RPMI8226 (cell line): ENCODE data around the gene RNASEH1.

Source experiments
- DNase-seq: peaks from one replicate; pipeline ENCODE4 v3.0.0-alpha.2; 2015

RNASEH1 gene

DNA sequence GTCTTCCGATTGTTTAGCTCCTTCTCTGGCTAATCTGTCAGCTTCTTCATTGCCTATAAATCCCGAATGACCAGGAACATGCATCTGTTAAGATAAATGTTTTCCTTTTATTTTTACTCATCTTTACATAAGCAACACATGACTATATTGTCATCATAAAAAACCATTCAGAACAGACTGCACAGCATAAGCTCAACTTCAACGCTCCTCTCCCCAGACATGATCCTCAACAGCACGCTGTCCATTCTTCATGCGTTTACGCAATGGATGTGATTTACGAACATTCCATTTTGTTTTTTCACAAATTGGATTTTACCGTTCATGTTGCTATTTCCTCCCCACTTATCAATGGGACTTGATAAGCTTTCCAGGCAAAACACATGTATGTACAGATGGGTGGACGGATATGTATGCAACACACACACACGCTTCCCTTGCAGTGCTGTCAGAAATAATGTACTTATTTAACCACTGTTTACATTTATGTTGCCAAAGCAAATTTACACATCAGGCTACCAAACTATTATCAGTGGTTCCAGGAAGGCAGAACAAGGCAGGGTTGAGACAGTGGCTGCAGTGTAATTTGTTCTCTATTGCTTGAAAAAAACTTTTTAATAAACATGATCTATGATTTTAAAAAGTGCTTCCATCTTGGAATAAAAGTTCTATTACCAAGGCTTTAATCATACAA, 12.2 kb downstream of the RNASEH1 start:
- DNase-seq: no peak

DNA sequence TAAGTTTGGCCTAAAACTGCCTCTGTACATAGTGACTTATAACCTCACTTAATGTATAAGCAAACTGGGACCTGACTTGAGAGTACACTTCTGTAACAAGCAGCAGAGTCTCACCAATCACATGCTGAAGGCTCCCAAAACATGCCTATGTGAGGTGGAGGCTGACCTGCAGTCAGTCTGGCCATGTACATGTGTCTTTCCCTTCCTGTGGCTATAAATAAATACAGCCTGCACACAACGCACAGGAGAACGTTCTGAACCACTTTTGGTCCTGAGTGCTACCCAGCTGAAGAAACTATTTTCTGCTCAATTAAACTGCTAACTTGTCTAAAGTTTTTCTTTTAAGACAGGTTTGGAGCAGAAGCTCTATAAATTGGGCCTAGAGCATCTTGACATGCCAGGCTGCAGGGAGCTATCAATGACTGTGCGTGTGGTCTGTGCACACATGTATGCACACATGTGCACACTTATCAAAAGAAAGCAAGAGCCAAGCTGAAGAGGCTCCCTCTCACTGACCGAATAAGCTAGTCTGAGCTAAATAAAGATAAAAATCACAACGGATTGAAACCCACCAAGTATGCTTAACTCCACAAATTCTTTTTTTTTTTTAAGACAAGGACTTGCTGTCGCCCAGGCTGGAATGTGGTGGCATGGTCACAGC, 15.0 kb downstream of the RNASEH1 start:
- DNase-seq: no peak

DNA sequence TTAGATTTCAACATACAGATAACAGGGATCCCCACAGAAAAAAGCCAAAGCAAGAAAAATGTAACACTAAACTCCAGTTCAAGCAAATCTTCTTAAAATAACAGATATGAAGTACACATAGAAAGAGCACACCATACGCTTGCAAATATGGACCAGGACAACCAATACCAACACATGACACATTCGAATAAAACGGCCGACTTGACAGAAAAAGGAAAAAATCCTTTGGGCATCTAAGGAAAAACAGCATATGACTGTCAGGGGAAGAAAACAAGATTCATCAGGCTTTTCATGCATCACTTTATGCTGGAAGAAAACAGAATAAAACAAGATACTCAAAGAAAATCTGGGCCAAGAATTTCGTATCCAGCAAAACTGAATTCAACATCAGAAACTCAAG, 16.0 kb downstream of the RNASEH1 start:
- no peak for DNase-seq

DNA sequence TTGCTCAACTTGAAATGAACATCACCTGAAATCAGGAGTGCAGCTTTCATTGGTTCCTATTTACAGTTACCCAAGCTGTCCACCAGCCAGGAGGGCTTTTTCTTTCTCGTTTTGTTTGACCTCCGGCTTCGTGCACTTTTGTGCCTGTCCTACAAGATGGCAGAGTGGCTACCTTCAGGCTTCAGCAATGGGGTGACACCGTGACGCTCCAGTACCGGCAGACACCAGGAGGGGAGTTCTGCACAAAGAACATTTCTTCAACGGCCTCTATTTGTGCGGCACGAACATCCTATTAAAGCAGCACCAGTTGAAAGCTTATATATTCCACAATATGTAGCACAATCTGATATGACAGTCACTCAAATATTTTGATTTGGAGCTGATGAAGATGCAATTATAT, 18.3 kb downstream of the RNASEH1 start:
- no peak for DNase-seq

DNA sequence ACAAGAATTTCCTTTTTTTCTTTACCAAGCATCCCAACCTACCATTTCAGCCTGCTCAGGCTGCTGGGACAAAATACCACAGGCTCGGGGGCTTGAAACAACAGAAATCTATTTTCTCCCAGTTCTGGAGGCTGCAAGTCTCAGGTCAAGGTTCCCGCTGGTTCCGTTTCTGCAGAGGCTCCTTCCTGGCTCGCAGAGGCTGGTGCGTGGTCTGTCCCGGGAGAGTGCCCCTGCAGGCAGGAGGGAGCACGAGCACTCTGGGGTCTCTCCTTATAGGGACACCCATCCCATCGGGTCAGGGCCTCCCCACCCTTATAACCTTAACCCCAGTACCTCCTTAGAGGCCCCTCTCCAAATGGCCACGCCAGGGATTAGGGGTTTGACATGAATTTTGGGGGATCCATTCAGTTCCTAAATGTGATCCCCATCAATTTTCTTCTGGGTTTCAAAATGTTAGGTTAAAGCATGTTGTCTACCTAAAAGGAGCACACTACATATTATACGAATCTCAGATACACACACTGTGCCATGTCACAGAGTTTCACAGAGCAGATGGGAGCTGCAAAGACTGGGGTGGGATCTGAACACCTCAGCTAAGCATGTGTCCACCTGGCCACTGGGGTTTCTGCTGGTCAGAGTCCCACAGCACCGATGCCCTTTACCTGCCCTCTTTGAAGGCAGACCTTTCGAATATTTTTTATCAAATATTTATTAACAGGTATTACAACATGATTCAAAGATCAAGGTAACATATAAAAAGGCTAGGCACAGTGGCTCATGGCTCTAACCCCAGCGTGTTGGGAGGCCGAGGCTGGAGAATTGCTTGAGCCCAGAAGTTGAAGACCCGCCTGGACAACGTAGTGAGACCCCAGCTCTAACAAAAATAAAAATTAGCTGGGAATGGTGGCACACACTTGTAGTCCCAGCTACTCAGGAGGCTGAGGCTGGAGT, 21.2 kb downstream of the RNASEH1 start:
- peak; percentile 12 for DNase-seq

DNA sequence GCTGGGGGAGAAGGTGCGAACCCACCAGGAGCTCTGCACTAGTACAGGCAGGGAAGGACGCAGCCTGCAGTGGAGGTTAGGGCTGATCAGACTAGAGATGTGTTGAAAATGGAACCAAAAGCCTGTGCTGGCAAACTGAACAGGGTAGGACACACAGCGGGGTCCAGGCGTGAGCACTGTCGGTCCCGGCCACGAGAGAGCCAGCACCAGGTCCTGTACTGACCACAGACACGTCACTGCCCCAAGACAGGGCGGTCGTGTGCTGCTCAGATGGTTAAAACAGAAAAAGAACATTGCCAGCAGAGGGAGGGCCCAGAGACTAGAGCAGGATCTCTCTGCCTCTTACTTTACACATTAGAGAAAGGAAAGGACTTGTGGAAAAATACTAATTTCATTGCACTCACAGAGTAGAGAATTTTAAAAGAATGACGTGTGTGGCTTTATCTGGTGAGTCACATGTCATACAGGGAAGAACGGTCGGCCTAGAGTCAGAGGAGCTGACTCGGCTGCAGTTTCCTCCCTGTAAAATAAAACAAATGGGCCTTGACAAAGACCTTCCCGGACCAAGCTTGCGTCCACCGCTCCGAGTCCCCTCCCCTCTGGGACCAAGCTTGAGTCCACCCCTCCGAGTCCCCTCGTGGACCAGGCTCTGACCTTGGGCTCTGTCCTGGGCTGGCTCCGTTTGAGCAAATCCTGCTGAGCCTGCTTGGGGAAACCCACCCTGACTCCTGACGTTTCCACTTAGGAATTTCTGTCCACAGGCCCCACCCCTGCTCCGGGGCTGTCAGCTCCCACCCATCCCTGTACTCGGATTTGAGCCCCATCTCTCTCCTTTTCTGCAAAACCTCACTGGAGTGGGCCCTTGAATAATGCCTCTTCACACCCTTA, 22.1 kb downstream of the RNASEH1 start:
- DNase-seq: no peak

DNA sequence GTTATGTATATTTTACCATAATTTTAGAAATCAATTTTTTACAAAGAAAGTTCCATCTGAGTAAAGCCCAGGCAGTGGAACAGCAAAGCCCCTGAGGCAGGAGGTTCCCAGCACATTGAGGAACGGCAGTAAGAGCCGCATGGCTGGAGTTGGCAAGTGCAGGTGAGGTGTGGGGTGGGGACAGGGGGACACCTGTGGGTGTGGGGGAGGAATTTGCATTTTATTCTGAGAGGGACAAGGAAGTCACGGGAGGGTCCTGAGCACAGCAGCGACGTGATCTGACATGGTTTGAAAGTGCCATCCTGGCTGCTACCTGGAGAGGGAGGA, 22.7 kb downstream of the RNASEH1 start:
- DNase-seq: no peak

DNA sequence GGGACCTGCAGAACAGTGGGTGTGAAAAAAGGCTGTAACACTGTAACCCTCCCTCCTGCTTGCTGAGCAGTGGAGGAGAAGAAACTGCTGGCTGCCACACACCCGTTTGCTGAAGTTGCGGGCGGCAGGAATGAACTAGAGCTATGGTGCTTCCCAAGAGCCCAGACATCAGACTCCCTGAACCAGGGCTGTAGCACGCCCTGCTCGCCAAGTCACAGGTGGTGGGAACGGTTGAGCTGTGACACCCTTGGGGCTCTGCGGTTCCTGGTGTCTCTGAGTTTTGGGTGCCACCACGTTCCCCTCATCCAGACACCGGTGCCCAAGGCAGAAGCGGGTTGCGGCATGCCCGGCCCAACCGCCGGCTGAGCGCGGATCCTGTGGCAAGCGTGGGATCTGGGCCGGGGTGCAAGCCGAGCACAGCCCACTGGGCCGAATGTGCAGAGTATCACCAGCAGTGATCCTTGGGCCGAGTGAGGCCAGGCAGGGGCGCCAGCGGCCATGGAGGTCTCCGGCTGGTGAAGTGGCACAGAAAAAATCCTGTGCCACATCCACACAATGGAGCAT, 23.8 kb downstream of the RNASEH1 start:
- no peak for DNase-seq

DNA sequence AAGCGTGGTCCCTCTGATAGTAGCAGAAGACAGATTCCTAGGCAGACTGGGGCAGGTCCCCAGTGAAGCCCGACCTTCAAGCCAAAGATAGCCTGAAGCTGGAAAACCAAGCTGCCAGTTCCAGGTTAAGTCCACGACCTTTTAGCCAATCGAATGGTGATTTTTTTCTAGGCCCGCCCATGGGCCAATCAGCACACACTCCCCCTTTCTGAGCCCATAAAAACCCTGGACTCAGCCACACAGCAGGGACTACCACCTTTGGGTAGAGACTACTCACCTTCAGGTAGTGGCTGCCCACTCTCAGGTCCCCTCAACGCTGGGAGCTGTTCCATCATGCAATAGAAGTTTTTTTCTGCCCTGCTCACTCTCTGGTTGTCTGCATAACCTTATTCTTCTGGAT, 24.3 kb downstream of the RNASEH1 start:
- no peak for DNase-seq

DNA sequence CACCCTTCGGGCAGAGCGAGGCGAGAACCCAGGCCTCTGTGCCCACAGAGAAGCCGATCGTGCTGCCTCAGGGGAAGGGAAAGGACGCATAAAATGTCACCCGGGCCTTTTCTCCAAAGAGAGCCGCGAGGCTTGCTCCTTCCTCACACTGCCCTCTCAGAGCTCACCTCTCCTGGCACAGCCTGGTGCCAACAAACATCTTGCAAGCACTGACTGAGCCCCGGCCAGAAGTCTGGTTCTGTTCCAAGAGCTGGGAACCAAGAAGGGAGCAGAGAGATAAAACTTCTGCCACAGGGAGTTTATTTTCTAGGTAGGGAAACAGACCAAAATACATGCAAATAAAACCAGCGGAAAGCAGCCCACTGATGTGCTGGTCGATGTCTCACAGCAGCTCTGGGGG, 25.2 kb downstream of the RNASEH1 start:
- DNase-seq: no peak

DNA sequence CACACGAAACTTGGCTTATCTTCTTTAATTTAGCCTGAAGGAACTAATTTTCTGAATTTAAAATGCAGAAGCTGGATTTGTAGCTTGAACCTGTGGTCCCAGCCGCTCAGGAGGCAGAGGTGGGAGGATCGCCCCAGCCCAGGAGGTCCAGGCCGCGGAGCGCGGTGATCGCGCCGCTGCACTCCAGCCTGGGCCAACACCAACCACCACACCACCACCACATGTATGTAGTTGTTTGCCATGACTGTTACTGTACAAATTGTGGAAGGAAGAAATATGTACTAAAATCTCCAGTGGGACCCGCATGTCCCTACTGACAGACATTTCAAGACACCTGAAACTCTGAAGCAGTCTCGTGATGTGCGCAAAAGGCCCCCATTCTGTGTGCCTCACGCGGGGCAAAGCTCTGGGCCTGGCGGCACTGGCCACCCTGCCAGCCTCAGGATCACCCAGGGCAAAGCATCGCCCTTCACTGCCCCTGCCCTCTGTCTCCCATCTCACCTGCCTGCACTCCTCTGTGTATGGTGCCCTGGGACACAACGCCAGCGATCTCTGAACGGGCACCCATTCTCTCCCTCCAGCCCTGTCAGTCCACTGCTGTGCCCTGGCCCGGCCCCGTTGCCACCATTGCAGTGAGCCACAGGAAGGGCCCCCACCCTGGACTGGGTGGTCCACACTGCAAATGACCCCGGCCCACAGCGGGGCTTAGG, 28.7 kb downstream of the RNASEH1 start:
- no peak for DNase-seq

DNA sequence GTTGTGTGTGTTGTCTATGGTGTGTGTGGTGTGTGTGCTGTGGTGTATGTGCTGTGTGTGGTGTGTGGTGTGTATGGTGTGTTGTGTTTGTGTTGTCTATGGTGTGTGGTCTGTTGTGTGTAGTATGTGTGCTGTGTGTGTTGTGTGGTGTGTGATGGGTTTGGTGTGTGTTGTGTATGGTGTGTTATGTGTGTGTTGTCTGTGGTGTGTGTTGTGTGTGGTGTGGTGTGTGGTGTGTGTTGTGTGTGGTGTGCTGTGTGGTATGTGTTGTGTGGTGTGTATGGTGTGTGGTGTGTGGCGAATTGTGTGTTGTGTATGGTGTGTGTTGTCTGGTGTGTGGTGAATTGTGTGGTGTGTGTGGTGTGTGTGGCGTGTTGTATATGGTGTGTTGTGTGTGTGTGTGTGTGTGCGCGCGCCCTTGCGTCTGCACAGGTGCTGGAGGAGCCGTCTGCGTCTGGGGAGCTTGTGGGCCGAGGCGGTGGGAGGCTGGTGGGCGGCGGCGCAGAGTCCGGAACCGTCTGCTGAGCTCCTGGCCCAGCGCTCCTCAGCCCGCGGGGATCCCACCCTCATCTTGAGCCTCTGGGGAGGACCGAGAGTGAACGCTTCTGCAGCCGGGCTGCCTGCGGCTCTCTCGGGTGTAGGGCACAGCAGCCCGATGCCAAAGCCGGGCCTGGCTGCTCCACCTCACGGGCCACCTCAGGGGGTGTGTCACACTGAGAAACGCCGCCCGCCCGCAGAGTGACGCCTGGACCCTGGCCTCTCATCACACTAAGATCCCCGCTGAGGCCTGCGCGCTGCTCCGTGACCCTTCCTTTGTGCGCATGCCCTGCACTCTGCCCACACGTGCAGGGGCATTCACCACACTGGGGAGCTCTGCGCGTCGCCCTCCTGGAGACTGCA, 30.0 kb downstream of the RNASEH1 start:
- no peak for DNase-seq

DNA sequence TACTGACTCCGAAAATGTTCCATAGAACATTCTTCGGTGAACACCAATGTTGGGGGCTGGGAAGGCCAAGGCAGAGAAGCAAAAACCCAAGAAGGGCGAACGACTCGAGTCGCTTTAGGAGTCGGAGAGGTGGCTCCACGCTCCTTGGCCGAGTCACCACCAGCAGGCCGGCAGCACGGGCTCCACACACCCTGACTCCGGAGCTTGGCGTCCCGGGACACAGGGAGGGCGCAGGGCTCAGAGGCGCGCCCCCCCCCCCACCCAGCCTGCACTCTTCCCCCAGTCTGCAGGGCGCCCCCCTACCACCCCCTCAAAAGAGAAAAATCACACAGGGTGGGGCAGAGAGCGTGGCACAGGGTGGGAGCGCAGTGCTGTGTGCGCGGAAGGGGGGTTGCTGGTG, 31.3 kb downstream of the RNASEH1 start:
- DNase-seq: no peak

DNA sequence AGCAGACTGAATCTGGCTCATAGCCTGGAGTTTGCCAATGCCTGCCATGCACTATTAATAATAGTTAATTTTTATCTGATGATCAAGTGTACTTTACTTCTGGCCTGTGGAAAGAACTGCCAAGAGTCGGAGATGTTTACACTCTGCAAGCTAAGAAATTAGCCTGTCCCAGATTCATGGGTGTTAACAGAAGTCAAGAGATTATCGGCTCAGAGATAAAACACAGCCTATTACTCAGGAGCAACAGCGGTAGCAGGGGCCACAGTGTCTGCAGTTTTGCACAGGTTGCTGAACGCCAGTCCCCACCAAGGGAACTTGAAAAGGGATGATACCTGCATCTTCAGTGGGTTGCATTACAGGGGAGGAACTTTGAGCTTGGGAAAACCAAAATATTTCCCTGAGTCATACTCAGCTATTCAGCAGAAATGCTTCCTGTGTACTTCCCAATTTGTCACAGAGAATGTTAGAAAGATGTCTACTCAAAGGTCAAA, 34.5 kb downstream of the RNASEH1 start:
- DNase-seq: no peak

DNA sequence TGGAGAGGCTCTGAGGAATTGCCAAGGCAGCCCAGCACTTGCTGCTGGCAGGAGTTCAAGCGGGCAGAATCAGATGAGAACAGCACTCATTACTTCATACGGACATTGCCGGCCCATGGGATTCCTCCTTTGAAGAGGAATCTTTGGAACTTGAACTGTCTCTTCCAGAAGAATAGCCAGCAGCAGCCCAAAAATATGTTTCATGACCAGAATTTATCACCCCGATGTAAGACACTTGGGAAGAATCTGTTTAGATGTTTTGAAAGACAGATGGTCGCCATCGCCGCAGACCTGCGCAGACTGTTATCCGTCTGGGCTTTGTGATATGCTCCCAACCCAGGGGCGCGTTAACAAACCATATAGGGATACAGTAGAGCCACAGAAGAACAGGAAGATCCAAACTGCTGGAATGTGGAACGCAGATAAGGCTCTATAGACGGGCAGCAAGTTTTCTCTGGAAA, 35.1 kb downstream of the RNASEH1 start:
- DNase-seq: no peak

DNA sequence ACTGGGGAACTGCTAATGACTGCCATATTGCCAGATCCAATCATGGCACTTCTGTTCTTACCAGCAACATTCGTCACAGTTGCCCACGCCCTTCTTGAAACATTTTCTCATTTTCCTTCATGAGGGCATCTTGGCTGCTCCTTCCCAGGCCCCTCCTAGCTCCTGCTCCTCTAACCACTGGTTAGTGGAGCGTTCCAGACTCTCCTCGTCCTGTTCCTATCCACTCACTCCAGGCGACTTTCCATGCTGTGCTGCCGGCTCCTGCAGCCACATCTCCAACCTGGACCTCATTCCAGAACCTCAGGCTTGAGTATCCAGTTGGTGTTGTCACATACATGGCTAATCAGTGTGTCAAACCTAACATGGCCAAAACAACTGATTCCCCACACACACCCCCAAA, 37.5 kb downstream of the RNASEH1 start:
- DNase-seq: no peak

DNA sequence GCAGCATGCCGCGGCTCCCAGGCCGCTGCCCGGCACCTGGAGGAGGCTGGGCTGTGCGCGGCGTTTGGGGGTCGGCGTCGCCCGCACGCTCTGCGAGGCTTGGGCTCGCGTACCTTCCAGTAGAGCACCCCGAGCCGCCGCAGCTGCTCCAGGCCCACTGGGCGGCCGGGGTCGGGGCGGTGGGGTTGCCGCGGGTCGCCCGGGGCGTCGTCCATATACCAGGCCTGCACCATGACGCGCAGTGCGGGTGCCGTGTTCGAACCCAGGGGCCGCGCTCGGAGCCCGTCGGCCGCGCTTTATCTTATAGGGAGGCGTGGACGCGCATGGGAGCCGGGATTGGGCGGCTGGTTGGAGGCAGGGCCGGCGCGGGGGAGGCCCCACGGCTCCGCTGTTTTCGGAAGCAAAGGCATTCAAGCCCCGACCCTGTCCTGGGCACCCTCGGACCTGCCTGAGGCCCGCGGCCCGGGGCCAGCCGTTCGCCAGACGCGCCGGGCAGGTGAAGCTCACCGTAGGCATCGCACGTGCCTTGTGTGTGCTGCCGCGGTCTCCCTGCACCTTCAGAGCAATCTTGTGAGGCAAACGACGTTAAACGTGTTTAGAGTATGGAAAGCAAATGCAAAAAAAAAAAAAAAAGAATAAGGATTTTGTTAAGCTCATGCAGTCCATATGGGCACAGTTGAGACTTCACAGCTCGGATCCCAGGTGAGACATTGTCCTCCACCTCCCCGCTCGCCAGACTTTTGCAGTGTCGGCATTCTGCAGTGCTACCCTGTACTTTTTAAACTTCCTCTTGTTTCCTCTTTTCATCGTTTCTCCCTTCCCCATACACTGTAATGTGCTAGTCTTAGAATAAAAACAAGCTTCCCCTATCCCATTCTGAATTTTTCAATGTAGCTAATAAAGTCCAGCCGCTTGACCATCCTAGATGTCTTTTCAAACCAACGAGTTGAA, 38.6 kb downstream of the RNASEH1 start, which contains the start of gene ADI1:
ADI1 (minus strand) TSS at position 277 of the 951 bp plus-strand sequence; CDS start at position 233, 44 bp downstream.
- peak; percentile 86 for DNase-seq

DNA sequence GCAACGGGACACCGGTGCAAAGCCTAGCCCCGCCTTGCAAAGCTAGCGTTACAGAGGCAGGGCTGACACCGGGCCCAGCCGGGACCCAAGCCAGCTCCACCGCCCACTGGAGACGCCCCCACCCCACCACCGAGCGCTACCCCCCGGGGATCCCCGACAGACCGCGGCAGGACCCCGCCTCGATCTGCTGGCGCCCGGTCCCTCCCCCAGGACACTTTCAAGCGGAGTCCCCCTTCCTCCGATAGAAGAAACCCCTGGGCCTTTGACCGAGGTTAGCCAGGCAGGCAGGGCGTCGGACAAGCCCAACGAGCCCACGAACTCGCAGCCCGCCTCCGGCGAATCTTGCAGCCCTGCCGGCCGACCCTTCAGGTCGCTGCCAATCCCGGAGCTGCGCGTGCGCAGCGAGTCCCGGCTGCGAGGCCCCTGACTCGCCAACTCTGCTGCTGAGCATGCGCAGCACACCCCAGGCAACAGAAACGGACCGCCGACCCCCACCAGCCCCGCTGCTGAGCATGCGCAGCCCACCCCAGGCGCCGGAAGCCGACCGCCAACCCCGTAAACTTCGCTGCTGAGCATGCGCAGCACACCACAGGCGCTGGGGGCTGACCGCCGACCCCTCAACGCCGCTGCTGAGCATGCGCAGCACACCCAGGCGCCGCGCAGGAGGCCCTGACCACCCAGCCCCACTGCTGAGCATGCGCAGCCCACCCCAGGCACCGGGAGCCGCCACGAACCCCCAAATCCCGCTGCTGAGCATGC, 39.5 kb downstream of the RNASEH1 start:
- DNase-seq: peak; percentile 97
